Esophagus mucosa (tissue), 1 donor: ENCODE measurements around the gene GGA2. TPM values are rescaled to one million over a fixed set of nuclear protein-coding genes. Genes with fewer than 3 reads are reported as not detected.
"Not testable (repeated sequence)": the region's sequence is repeated elsewhere in the genome, so short reads cannot be mapped to it uniquely, and the experiment has no call there.

Experiments used
- ATAC-seq: fragments of 200-7000 bp; cut with Tn5 transposase; one replicate; pipeline ENCODE4 v1.9.1; 2020
- total RNA-seq: library from RNA; stranded (reverse); gene quantifications from one replicate; pipeline ENCODE4 v1.2.4, GENCODE V29; 2023
- donor health status: DM: yes; HTN: yes; CAD: no.

Gene GGA2
- total RNA-seq, 1 donor from 2014 or later: 24.6 TPM

- ATAC-seq: peak; percentile 94
Observed at GRCh38 chr16:23466162-23466885, 44.0 kb downstream of the GGA2 start.

GRCh38 chr16:23465179-23465578 is 45.1 kb downstream of the GGA2 start:
- ATAC-seq: no peak

GRCh38 chr16:23464196-23464595 is 46.1 kb downstream of the GGA2 start:
- no peak for ATAC-seq

- not testable (repeated sequence) for ATAC-seq
Observed at GRCh38 chr16:23462994-23463393, 47.3 kb downstream of the GGA2 start.

GRCh38 chr16:23453338-23454052 is 56.8 kb downstream of the GGA2 start:
- no peak for ATAC-seq

- ATAC-seq: peak; percentile 90
Observed at GRCh38 chr16:23452572-23453337, 57.5 kb downstream of the GGA2 start, which contains the start of gene COG7. Gene COG7 (minus strand): TSS chr16:23453189. CDS start chr16:23452994, 195 bp downstream.

GRCh38 chr16:23452221-23452571 is 58.1 kb downstream of the GGA2 start:
- ATAC-seq: no peak

GRCh38 chr16:23448392-23448791 is 61.9 kb downstream of the GGA2 start:
- ATAC-seq: peak; percentile 75

GRCh38 chr16:23437542-23437941 is 72.8 kb downstream of the GGA2 start:
- not testable (repeated sequence) for ATAC-seq

- ATAC-seq: no peak
Observed at GRCh38 chr16:23436951-23437350, 73.3 kb downstream of the GGA2 start.

- ATAC-seq: peak; percentile 61
Observed at GRCh38 chr16:23435500-23435899, 74.8 kb downstream of the GGA2 start.

GRCh38 chr16:23434380-23434779 is 75.9 kb downstream of the GGA2 start:
- ATAC-seq: peak; percentile 74

- peak; percentile 80 for ATAC-seq
Observed at GRCh38 chr16:23433261-23433920, 76.9 kb downstream of the GGA2 start.

GRCh38 chr16:23432176-23433128 is 77.8 kb downstream of the GGA2 start:
- no peak for ATAC-seq

- no peak for ATAC-seq
Observed at GRCh38 chr16:23428351-23428750, 81.9 kb downstream of the GGA2 start.

- peak; percentile 86 for ATAC-seq
Observed at GRCh38 chr16:23424292-23424958, 85.9 kb downstream of the GGA2 start.

- peak; percentile 94 for ATAC-seq
Observed at GRCh38 chr16:23423496-23424049, 86.7 kb downstream of the GGA2 start.

- no peak for ATAC-seq
Observed at GRCh38 chr16:23420011-23420410, 90.3 kb downstream of the GGA2 start.

GRCh38 chr16:23416816-23417215 is 93.5 kb downstream of the GGA2 start:
- no peak for ATAC-seq

GRCh38 chr16:23414731-23415130 is 95.6 kb downstream of the GGA2 start:
- no peak for ATAC-seq
